Cardiac muscle cell (in vitro differentiated cells and primary cell): Measurements from ENCODE around the gene PTPRM. TPM values are rescaled to one million over a fixed set of nuclear protein-coding genes. Genes with fewer than 3 reads are reported as not detected.

ENCODE experiments used
- DNase-seq, 2 donors: peaks; one replicate each; pipeline versions ENCODE4 v3.0.0 to v3.0.0-alpha.2; 2010 to 2017; ENCODE audit warnings: low read depth in 1 of 2, low spot score in 1 of 2
- H3K27ac ChIP-seq: fragments of 200-600 bp; sonication (generic); 2 replicates; pipeline ENCODE4 v1.5.1; 2016
- H3K27me3 ChIP-seq: fragments of 200-600 bp; sonication (generic); 2 replicates; pipeline ENCODE4 v1.6.0; 2016; ENCODE audit warnings: control low read depth
- H3K36me3 ChIP-seq: fragments of 200-600 bp; sonication (generic); 2 replicates; pipeline ENCODE4 v1.5.1; 2016; ENCODE audit warnings: control low read depth
- H3K4me1 ChIP-seq: fragments of 200-600 bp; sonication (generic); 2 replicates; pipeline ENCODE4 v1.8.1; 2017; ENCODE audit warnings: low read depth, mild to moderate bottlenecking, mixed run types
- H3K4me3 ChIP-seq: fragments of 200-600 bp; sonication (generic); 2 replicates; pipeline ENCODE4 v1.5.1; 2016; ENCODE audit warnings: mild to moderate bottlenecking
- H3K9me3 ChIP-seq: fragments of 200-600 bp; sonication (generic); 2 replicates; pipeline ENCODE4 v1.5.1; 2017; ENCODE audit warnings: low read depth, mild to moderate bottlenecking, control low read depth
- CTCF ChIP-seq: IDR thresholded peaks from 2 replicates; pipeline ENCODE4 v1.5.1; 2012; ENCODE audit warnings: low read depth, mild to moderate bottlenecking, low read length
- polyA plus RNA-seq: library from polyadenylated mRNA; unstranded; fragments of >200 nt; fragmentation: Nextera tagmentation; extraction: Ambion mirVana; gene quantifications from 2 replicates; pipeline ENCODE4 v1.2.1, GENCODE V29; 2016
- total RNA-seq: library from RNA; depleted of rRNA; stranded (reverse); fragments of >200 nt; gene quantifications from 2 replicates; pipeline ENCODE4 v1.2.3, GENCODE V29; 2016

PTPRM gene
- total and polyA plus RNA-seq, 2 experiments from 2014 or later: 26.5 to 48.8 TPM

- H3K36me3 ChIP-seq: no peaks in the 10 kb centered on the region
- no peak overlapping the region for H3K27ac ChIP-seq
- H3K4me3 ChIP-seq: no peak overlapping the region
- TF ChIP-seq CTCF: no peak
- H3K27me3 ChIP-seq: no peaks in the 10 kb centered on the region
- H3K9me3 ChIP-seq: no peaks in the 10 kb centered on the region
- DNase-seq: no peak
- H3K4me1 ChIP-seq: peaks cover 37% of the 10 kb centered on the region
These were observed 52.6 kb downstream of the PTPRM start for GRCh38 chr18:7619676-7620075.

- no peaks in the 10 kb centered on the region for H3K9me3 ChIP-seq
- no peak for DNase-seq
- no peak overlapping the region for H3K27ac ChIP-seq
- H3K4me3 ChIP-seq: no peak overlapping the region
- H3K36me3 ChIP-seq: no peaks in the 10 kb centered on the region
- no peaks in the 10 kb centered on the region for H3K27me3 ChIP-seq
- H3K4me1 ChIP-seq: peaks cover 38% of the 10 kb centered on the region
- TF ChIP-seq CTCF: no peak
These were observed 55.6 kb downstream of the PTPRM start for GRCh38 chr18:7622721-7623120.

- H3K4me1 ChIP-seq: peaks cover 29% of the 10 kb centered on the region
- no peaks in the 10 kb centered on the region for H3K36me3 ChIP-seq
- peak overlapping the region; percentile 30 for H3K27ac ChIP-seq
- no peaks in the 10 kb centered on the region for H3K27me3 ChIP-seq
- no peak for TF ChIP-seq CTCF
- no peaks in the 10 kb centered on the region for H3K9me3 ChIP-seq
- no peak overlapping the region for H3K4me3 ChIP-seq
- no peak for DNase-seq
These were observed 56.6 kb downstream of the PTPRM start for GRCh38 chr18:7623681-7624080.

- no peak for DNase-seq
- Histone ChIP-seq H3K36me3 (no peaks in the 10 kb centered on the region), H3K27me3 (no peaks in the 10 kb centered on the region), H3K4me1 (peaks cover 25% of the 10 kb centered on the region), H3K9me3 (no peaks in the 10 kb centered on the region), H3K27ac (no peak overlapping the region), H3K4me3 (no peak overlapping the region)
- no peak for TF ChIP-seq CTCF
These were observed 57.6 kb downstream of the PTPRM start for GRCh38 chr18:7624697-7625096.

- no peaks in the 10 kb centered on the region for H3K9me3 ChIP-seq
- H3K4me1 ChIP-seq: peaks cover 41% of the 10 kb centered on the region
- no peaks in the 10 kb centered on the region for H3K36me3 ChIP-seq
- no peak for DNase-seq
- no peak overlapping the region for H3K4me3 ChIP-seq
- no peak for TF ChIP-seq CTCF
- no peak overlapping the region for H3K27ac ChIP-seq
- no peaks in the 10 kb centered on the region for H3K27me3 ChIP-seq
These were observed 59.2 kb downstream of the PTPRM start for GRCh38 chr18:7626175-7626921.
